Peyer's patch (tissue), 4 donors: ENCODE measurements around the gene TMOD2.

Experiments used
- CTCF ChIP-seq, 6 experiments: fragments of 450-650 bp in 4 of 6; fragments of 200-600 bp in 2 of 6; sonication (generic) in 1 of 6; IDR thresholded peaks; one replicate each; pipeline ENCODE4 v1.5.1; 2017 to 2019; ENCODE audit warnings: antibody characterized with exemption in 6 of 6, mild to moderate bottlenecking in 3 of 6, moderate library complexity in 1 of 6
- POLR2A ChIP-seq, 2 donors: fragments of 450-650 bp; IDR thresholded peaks; one replicate each; pipeline ENCODE4 v1.5.1; 2017; ENCODE audit warnings: antibody characterized with exemption in 2 of 2, mild to moderate bottlenecking in 2 of 2, moderate library complexity in 2 of 2

GRCh38 chr15:51825698-51826097 is 74.3 kb downstream of the TMOD2 start:
- TF ChIP-seq CTCF (IDR thresholded peaks at IDR 0.05) (no peak), POLR2A (IDR thresholded peaks at IDR 0.05) (no peak)
